Neural cell (in vitro differentiated cells): ENCODE measurements around the gene LDLRAD3.

ENCODE experiments used
- EP300 ChIP-seq: fragments of 450-650 bp; conservative IDR thresholded peaks from 2 replicates; pipeline ENCODE4 v1.6.1; 2014; ENCODE audit warnings: antibody characterized with exemption, mild to moderate bottlenecking, moderate library complexity; ENCODE audit not compliant: poor library complexity, severe bottlenecking
- EZH2 ChIP-seq: fragments of 200-600, 300-800 bp; shearing (Covaris generic), sonication (generic); IDR thresholded peaks from 2 replicates; pipeline ENCODE4 v1.6.1; 2014; ENCODE audit warnings: antibody characterized with exemption, low read length, borderline replicate concordance, mild to moderate bottlenecking; ENCODE audit not compliant: insufficient read depth, poor library complexity, severe bottlenecking
- MXI1 ChIP-seq: fragments of 450-650 bp; conservative IDR thresholded peaks from 2 replicates; pipeline ENCODE4 v1.6.1; 2014; ENCODE audit warnings: antibody characterized with exemption, mild to moderate bottlenecking; ENCODE audit not compliant: poor library complexity, severe bottlenecking
- POLR2AphosphoS5 ChIP-seq: IDR thresholded peaks from 2 replicates; pipeline ENCODE4 v1.6.1; 2012
- RAD21 ChIP-seq: fragments of 450-650 bp; conservative IDR thresholded peaks from 2 replicates; pipeline ENCODE4 v1.6.1; 2014; ENCODE audit warnings: antibody characterized with exemption, mild to moderate bottlenecking, moderate library complexity
- SMC3 ChIP-seq: fragments of 450-650 bp; conservative IDR thresholded peaks from 2 replicates; pipeline ENCODE4 v1.6.1; 2014; ENCODE audit warnings: antibody characterized with exemption, mild to moderate bottlenecking, moderate library complexity; ENCODE audit not compliant: poor library complexity
- TAF1 ChIP-seq: IDR thresholded peaks from 2 replicates; pipeline ENCODE4 v1.6.1; 2012; ENCODE audit warnings: low read depth
- TF ChIP-seq, protein P1 (sequence below): fragments of 450-650 bp; IDR thresholded peaks from 2 replicates; pipeline ENCODE4 v1.5.1; 2014; ENCODE audit warnings: antibody characterized with exemption, mild to moderate bottlenecking, moderate library complexity; ENCODE audit not compliant: poor library complexity, severe bottlenecking
- TF ChIP-seq, protein P2 (sequence below): IDR thresholded peaks from 2 replicates; pipeline ENCODE4 v1.6.1; 2012; ENCODE audit warnings: borderline replicate concordance

- TF ChIP-seq, protein P1, sequence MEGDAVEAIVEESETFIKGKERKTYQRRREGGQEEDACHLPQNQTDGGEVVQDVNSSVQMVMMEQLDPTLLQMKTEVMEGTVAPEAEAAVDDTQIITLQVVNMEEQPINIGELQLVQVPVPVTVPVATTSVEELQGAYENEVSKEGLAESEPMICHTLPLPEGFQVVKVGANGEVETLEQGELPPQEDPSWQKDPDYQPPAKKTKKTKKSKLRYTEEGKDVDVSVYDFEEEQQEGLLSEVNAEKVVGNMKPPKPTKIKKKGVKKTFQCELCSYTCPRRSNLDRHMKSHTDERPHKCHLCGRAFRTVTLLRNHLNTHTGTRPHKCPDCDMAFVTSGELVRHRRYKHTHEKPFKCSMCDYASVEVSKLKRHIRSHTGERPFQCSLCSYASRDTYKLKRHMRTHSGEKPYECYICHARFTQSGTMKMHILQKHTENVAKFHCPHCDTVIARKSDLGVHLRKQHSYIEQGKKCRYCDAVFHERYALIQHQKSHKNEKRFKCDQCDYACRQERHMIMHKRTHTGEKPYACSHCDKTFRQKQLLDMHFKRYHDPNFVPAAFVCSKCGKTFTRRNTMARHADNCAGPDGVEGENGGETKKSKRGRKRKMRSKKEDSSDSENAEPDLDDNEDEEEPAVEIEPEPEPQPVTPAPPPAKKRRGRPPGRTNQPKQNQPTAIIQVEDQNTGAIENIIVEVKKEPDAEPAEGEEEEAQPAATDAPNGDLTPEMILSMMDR: no peak
- no peak for TF ChIP-seq EZH2
- TF ChIP-seq EP300: no peak
- TF ChIP-seq POLR2AphosphoS5: no peak
- no peak for TF ChIP-seq RAD21
- TF ChIP-seq, protein P2, sequence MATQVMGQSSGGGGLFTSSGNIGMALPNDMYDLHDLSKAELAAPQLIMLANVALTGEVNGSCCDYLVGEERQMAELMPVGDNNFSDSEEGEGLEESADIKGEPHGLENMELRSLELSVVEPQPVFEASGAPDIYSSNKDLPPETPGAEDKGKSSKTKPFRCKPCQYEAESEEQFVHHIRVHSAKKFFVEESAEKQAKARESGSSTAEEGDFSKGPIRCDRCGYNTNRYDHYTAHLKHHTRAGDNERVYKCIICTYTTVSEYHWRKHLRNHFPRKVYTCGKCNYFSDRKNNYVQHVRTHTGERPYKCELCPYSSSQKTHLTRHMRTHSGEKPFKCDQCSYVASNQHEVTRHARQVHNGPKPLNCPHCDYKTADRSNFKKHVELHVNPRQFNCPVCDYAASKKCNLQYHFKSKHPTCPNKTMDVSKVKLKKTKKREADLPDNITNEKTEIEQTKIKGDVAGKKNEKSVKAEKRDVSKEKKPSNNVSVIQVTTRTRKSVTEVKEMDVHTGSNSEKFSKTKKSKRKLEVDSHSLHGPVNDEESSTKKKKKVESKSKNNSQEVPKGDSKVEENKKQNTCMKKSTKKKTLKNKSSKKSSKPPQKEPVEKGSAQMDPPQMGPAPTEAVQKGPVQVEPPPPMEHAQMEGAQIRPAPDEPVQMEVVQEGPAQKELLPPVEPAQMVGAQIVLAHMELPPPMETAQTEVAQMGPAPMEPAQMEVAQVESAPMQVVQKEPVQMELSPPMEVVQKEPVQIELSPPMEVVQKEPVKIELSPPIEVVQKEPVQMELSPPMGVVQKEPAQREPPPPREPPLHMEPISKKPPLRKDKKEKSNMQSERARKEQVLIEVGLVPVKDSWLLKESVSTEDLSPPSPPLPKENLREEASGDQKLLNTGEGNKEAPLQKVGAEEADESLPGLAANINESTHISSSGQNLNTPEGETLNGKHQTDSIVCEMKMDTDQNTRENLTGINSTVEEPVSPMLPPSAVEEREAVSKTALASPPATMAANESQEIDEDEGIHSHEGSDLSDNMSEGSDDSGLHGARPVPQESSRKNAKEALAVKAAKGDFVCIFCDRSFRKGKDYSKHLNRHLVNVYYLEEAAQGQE: no peak
- TF ChIP-seq MXI1: no peak
- no peak for TF ChIP-seq TAF1
- TF ChIP-seq SMC3: no peak
Observed at GRCh38 chr11:36151933-36152580, 208.2 kb downstream of the LDLRAD3 start.
